SK-N-SH (cell line): ENCODE measurements around the gene GRIK3. TPM values are rescaled to one million over a fixed set of nuclear protein-coding genes. Genes with fewer than 3 reads are reported as not detected.

ENCODE experiments used
- CTCF ChIA-PET: fragments of 300-600, 350-600 bp; formaldehyde crosslinking; extraction: SDS; loops from one replicate; lab custom pipeline; 2021; lab: Yijun Ruan, JAX
- POLR2A ChIA-PET: fragments of 350-600 bp; sonication (Branson Sonifier 250); formaldehyde crosslinking; extraction: SDS; loops from one replicate; lab custom pipeline; 2020; ENCODE audit warnings: antibody characterized with exemption, inconsistent platforms; lab: Yijun Ruan, JAX
- DNase-seq: peaks from one replicate; pipeline ENCODE4 v3.0.0; 2012
- H2AFZ ChIP-seq: fragments of 200-600 bp; sonication (generic); 2 replicates; pipeline ENCODE4 v1.8.1; 2016; ENCODE audit warnings: antibody characterized with exemption, mild to moderate bottlenecking, low read depth
- H3F3A ChIP-seq: fragments of 200-600 bp; sonication (generic); replicated peaks from 2 replicates; pipeline ENCODE3; 2016; ENCODE audit warnings: antibody characterized with exemption, mild to moderate bottlenecking; ENCODE audit not compliant: insufficient read depth
- H3K27ac ChIP-seq, 2 experiments: fragments of 200-500 bp in 1 of 2; fragments of 200-600 bp in 1 of 2; sonication (Bioruptor generic) in 1 of 2; sonication (generic), shearing (Covaris generic) in 1 of 2; 2 replicates each; pipeline versions ENCODE4 v1.5.1 to v1.6.1; 2014 to 2016; ENCODE audit warnings: low read depth in 2 of 2, inconsistent platforms in 1 of 2, low read length in 1 of 2, mild to moderate bottlenecking in 1 of 2, mixed read lengths in 1 of 2
- H3K27me3 ChIP-seq: fragments of 200-600 bp; sonication (generic), shearing (Covaris generic); 2 replicates; pipeline ENCODE4 v1.6.1; 2016; ENCODE audit warnings: mixed run types; ENCODE audit not compliant: insufficient read depth
- H3K36me3 ChIP-seq, 2 experiments: fragments of 200-500 bp in 1 of 2; fragments of 200-600 bp in 1 of 2; sonication (Bioruptor generic) in 1 of 2; sonication (generic) in 1 of 2; replicated peaks in 1 of 2; 2 replicates each; pipeline versions ENCODE3 to v1.5.1; 2014 to 2016; ENCODE audit warnings: low read length in 1 of 2, mild to moderate bottlenecking in 1 of 2; ENCODE audit not compliant: insufficient read depth in 2 of 2, control insufficient read depth in 1 of 2
- H3K4me1 ChIP-seq, 2 experiments: fragments of 200-500 bp in 1 of 2; fragments of 200-600 bp in 1 of 2; sonication (Bioruptor generic) in 1 of 2; sonication (generic), shearing (Covaris generic) in 1 of 2; 2 replicates each; pipeline versions ENCODE4 v1.5.1 to v1.6.1; 2014 to 2016; ENCODE audit warnings: low read depth in 1 of 2, low read length in 1 of 2, mixed run types in 1 of 2; ENCODE audit not compliant: insufficient read depth in 2 of 2, control insufficient read depth in 1 of 2
- H3K4me2 ChIP-seq: fragments of 200-600 bp; sonication (generic), shearing (Covaris generic); 2 replicates; pipeline ENCODE4 v1.6.1; 2017; ENCODE audit warnings: mixed run types
- H3K4me3 ChIP-seq, 2 experiments: fragments of 200-500 bp in 1 of 2; fragments of 200-600 bp in 1 of 2; sonication (Bioruptor generic) in 1 of 2; sonication (generic), shearing (Covaris generic) in 1 of 2; 2 replicates each; pipeline versions ENCODE4 v1.5.1 to v1.8.1; 2014 to 2016; ENCODE audit warnings: low read depth in 2 of 2, inconsistent platforms in 1 of 2, low read length in 1 of 2, mild to moderate bottlenecking in 1 of 2, mixed read lengths in 1 of 2, moderate library complexity in 1 of 2
- H3K79me2 ChIP-seq: fragments of 200-600 bp; sonication (generic); 2 replicates; pipeline ENCODE4 v1.8.1; 2017; ENCODE audit warnings: mild to moderate bottlenecking; ENCODE audit not compliant: insufficient read depth
- H3K9ac ChIP-seq: fragments of 200-600 bp; sonication (generic); 2 replicates; pipeline ENCODE4 v1.6.1; 2017; ENCODE audit warnings: mixed run types
- H3K9me2 ChIP-seq: fragments of 200-600 bp; sonication (generic); 2 replicates; pipeline ENCODE4 v1.6.1; 2017; ENCODE audit warnings: mixed run types
- H3K9me3 ChIP-seq: fragments of 200-600 bp; sonication (generic); 2 replicates; pipeline ENCODE4 v1.6.1; 2017; ENCODE audit warnings: mixed run types, mild to moderate bottlenecking, moderate library complexity
- H4K20me1 ChIP-seq: fragments of 200-600 bp; sonication (generic); 2 replicates; pipeline ENCODE4 v1.6.1; 2017; ENCODE audit warnings: mild to moderate bottlenecking, mixed run types; ENCODE audit not compliant: insufficient read depth
- CTCF ChIP-seq: fragments of 200-600 bp; sonication (generic); IDR thresholded peaks from 2 replicates; pipeline ENCODE4 v1.6.1; 2017; ENCODE audit warnings: antibody characterized with exemption, mild to moderate bottlenecking, moderate library complexity
- EZH2phosphoT487 ChIP-seq: fragments of 200-600 bp; sonication (generic); IDR thresholded peaks from 2 replicates; pipeline ENCODE4 v1.6.1; 2017; ENCODE audit warnings: low read depth, mixed run types, mild to moderate bottlenecking, antibody characterized with exemption, moderate library complexity, borderline replicate concordance
- FOSL2 ChIP-seq: IDR thresholded peaks from 2 replicates; pipeline ENCODE4 v1.4.0; 2012; ENCODE audit warnings: low read depth, mild to moderate bottlenecking, moderate library complexity, borderline replicate concordance
- FOXM1 ChIP-seq: IDR thresholded peaks from 2 replicates; pipeline ENCODE4 v1.4.0; 2012; ENCODE audit warnings: low read depth, mild to moderate bottlenecking
- GATA2 ChIP-seq: sonication (generic); formaldehyde crosslinking; IDR thresholded peaks from 2 replicates; pipeline ENCODE4 v1.5.0; 2020; ENCODE audit warnings: mild to moderate bottlenecking, missing genetic modification reagents
- JUND ChIP-seq: IDR thresholded peaks from 2 replicates; pipeline ENCODE4 v1.4.0; 2012
- MXI1 ChIP-seq: IDR thresholded peaks from 2 replicates; pipeline ENCODE4 v1.6.1; 2012; ENCODE audit warnings: mild to moderate bottlenecking, low read depth, low read length, improper control_type of control experiment
- NRF1 ChIP-seq: IDR thresholded peaks from 2 replicates; pipeline ENCODE4 v1.6.1; 2012; ENCODE audit warnings: low read depth, mild to moderate bottlenecking, low read length
- RXRA ChIP-seq: IDR thresholded peaks from 2 replicates; pipeline ENCODE4 v1.4.0; 2012; ENCODE audit warnings: low read depth, mild to moderate bottlenecking, borderline replicate concordance
- SMC3 ChIP-seq: IDR thresholded peaks from 2 replicates; pipeline ENCODE4 v1.6.1; 2012; ENCODE audit warnings: low read depth, low read length, improper control_type of control experiment
- TAF1 ChIP-seq: IDR thresholded peaks from 2 replicates; pipeline ENCODE4 v1.6.1; 2012; ENCODE audit warnings: low read depth, mild to moderate bottlenecking, low read length, moderate library complexity, borderline replicate concordance
- TCF12 ChIP-seq: IDR thresholded peaks from 2 replicates; pipeline ENCODE4 v1.4.0; 2012
- TEAD4 ChIP-seq: IDR thresholded peaks from 2 replicates; pipeline ENCODE4 v1.4.0; 2012; ENCODE audit warnings: mild to moderate bottlenecking, borderline replicate concordance; ENCODE audit not compliant: insufficient read depth
- USF2 ChIP-seq: fragments of 150-350 bp; IDR thresholded peaks from 2 replicates; pipeline ENCODE4 v1.6.1; 2017; ENCODE audit warnings: antibody characterized with exemption, low read length, low read depth, borderline replicate concordance
- WGBS: methylation state at CpG from one replicate; pipeline ENCODE4 v1.1.6; 2017; ENCODE audit warnings: low lambda C conversion rate; 5-methylcytosine and 5-hydroxymethylcytosine counted together
- polyA plus RNA-seq, 3 experiments: library from polyadenylated mRNA; depleted of rRNA; stranded (reverse); fragments of >200 nt; gene quantifications; 2 replicates each; pipeline ENCODE4 v1.2.3, GENCODE V29; 2012
- TF ChIP-seq, protein P1 (sequence below): IDR thresholded peaks from 2 replicates; pipeline ENCODE4 v1.4.0; 2012; ENCODE audit warnings: low read depth

GRIK3 gene
- polyA plus RNA-seq, 1 of the 3 experiments (the other 2 are of a cell fraction): not detected

GRCh38 chr1:36937371-36937770 lies 96.9 kb downstream of the GRIK3 start:
- 17% methylated on average over 6 of the region's 6 CpGs for WGBS
- no peak overlapping the region for H3K4me3 ChIP-seq
- no peaks in the 10 kb centered on the region for H3F3A ChIP-seq
- no peak overlapping the region for H3K9ac ChIP-seq
- H3K4me2 ChIP-seq: no peak overlapping the region
- no peak for DNase-seq
- H3K79me2 ChIP-seq: no peaks in the 10 kb centered on the region
- TF ChIP-seq, protein P1, sequence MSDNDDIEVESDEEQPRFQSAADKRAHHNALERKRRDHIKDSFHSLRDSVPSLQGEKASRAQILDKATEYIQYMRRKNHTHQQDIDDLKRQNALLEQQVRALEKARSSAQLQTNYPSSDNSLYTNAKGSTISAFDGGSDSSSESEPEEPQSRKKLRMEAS: no peak
- no peak for TF ChIP-seq FOSL2
- TF ChIP-seq RXRA: no peak
- no peak for TF ChIP-seq JUND
- no peak for TF ChIP-seq TAF1
- TF ChIP-seq USF2: no peak
- no peak for TF ChIP-seq TCF12
- no peak for TF ChIP-seq GATA2 (CRISPR knock-in tag)
- no peak for TF ChIP-seq FOXM1
- TF ChIP-seq NRF1: no peak
- TF ChIP-seq MXI1: no peak
- TF ChIP-seq EZH2phosphoT487: no peak
- TF ChIP-seq, all 33 proteins: peak for 0
- ChIA-PET POLR2A (no interaction called here), CTCF (interaction anchor here (0.6 to 1.4 kb wide), 3 partner anchors 10 to 327 kb away, joined by 3 to 4 read pairs (median 3); no protein-coding TSS in a partner anchor)
- Histone ChIP-seq H3K9me3 (no peaks in the 10 kb centered on the region), H3K27ac (no peak overlapping the region), H3K9me2 (no peaks in the 10 kb centered on the region), H3K4me1 (peaks cover 0 to 13% of the 10 kb centered on the region in 2 experiments; a peak in 1 of 4 replicates), H3K27me3 (no peaks in the 10 kb centered on the region), H4K20me1 (no peaks in the 10 kb centered on the region), H2AFZ (no peak overlapping the region), H3K36me3 (no peaks in the 10 kb centered on the region)

GRCh38 chr1:36934061-36934460 lies 100.3 kb downstream of the GRIK3 start:
- ChIA-PET CTCF (no interaction called here), POLR2A (no interaction called here)
- Histone ChIP-seq H3K27me3 (no peaks in the 10 kb centered on the region), H3K9me2 (no peaks in the 10 kb centered on the region), H3K79me2 (no peaks in the 10 kb centered on the region), H3F3A (no peaks in the 10 kb centered on the region), H4K20me1 (no peaks in the 10 kb centered on the region), H3K4me2 (no peak overlapping the region), H3K27ac (no peak overlapping the region), H3K36me3 (no peaks in the 10 kb centered on the region), H3K9ac (no peak overlapping the region), H2AFZ (no peak overlapping the region), H3K9me3 (no peaks in the 10 kb centered on the region), H3K4me1 (peaks cover 0 to 10% of the 10 kb centered on the region in 2 experiments; a peak in 1 of 4 replicates), H3K4me3 (no peak overlapping the region)
- DNase-seq: peak; percentile 67
- no peak for TF ChIP-seq CTCF
- TF ChIP-seq SMC3: no peak
- no peak for TF ChIP-seq TEAD4
- no peak for TF ChIP-seq JUND
- 6% methylated on average over 2 of the region's 2 CpGs for WGBS
